DMS114 treated with DMSO at 0.1 percent for 48 hours (cell line): ENCODE results near the gene SEZ6L.

Experiments
- DNase-seq: peaks from one replicate; lab custom pipeline; 2025; ENCODE audit not compliant: unreplicated experiment; lab: John Stamatoyannopoulos, UW

SEZ6L gene

GRCh38 chr22:26239581-26239980 is 70.3 kb downstream of the SEZ6L start:
- no peak for DNase-seq

- no peak for DNase-seq
Measured at GRCh38 chr22:26241361-26241760, 72.1 kb downstream of the SEZ6L start.

- no peak for DNase-seq
Measured at GRCh38 chr22:26245001-26245400, 75.7 kb downstream of the SEZ6L start.

GRCh38 chr22:26246552-26246951 is 77.3 kb downstream of the SEZ6L start:
- DNase-seq = no peak

- no peak for DNase-seq
Measured at GRCh38 chr22:26251869-26252268, 82.6 kb downstream of the SEZ6L start.

- no peak for DNase-seq
Measured at GRCh38 chr22:26259510-26259909, 90.2 kb downstream of the SEZ6L start.

GRCh38 chr22:26264162-26264561 is 94.9 kb downstream of the SEZ6L start:
- DNase-seq = no peak

GRCh38 chr22:26265281-26265680 is 96.0 kb downstream of the SEZ6L start:
- DNase-seq = no peak

GRCh38 chr22:26265909-26266308 is 96.6 kb downstream of the SEZ6L start:
- no peak for DNase-seq

- no peak for DNase-seq
Measured at GRCh38 chr22:26267856-26268255, 98.6 kb downstream of the SEZ6L start.

- DNase-seq = no peak
Measured at GRCh38 chr22:26269572-26269971, 100.3 kb downstream of the SEZ6L start.

GRCh38 chr22:26271427-26271826 is 102.2 kb downstream of the SEZ6L start:
- DNase-seq = no peak

- DNase-seq = no peak
Measured at GRCh38 chr22:26273011-26273675, 103.9 kb downstream of the SEZ6L start.

- DNase-seq = no peak
Measured at GRCh38 chr22:26276529-26277160, 107.4 kb downstream of the SEZ6L start.

- DNase-seq = no peak
Measured at GRCh38 chr22:26281941-26282340, 112.7 kb downstream of the SEZ6L start.

GRCh38 chr22:26283330-26283729 is 114.1 kb downstream of the SEZ6L start:
- DNase-seq = no peak

GRCh38 chr22:26285632-26286031 is 116.4 kb downstream of the SEZ6L start:
- no peak for DNase-seq

GRCh38 chr22:26286091-26286820 is 117.0 kb downstream of the SEZ6L start:
- DNase-seq = no peak

- no peak for DNase-seq
Measured at GRCh38 chr22:26287382-26288225, 118.3 kb downstream of the SEZ6L start.

- no peak for DNase-seq
Measured at GRCh38 chr22:26289611-26290101, 120.4 kb downstream of the SEZ6L start.
